Measurements from ENCODE around the gene DIP2C. TPM values are rescaled to one million over a fixed set of nuclear protein-coding genes. Genes with fewer than 3 reads are reported as not detected.
"Not testable (repeated sequence)": the region's sequence is repeated elsewhere in the genome, so short reads cannot be mapped to it uniquely, and the experiment has no call there.

The DIP2C gene
- total and polyA plus RNA-seq, 7 experiments from 2014 or later, result 1.1 to 8.7 (median 4.5) TPM

DNA sequence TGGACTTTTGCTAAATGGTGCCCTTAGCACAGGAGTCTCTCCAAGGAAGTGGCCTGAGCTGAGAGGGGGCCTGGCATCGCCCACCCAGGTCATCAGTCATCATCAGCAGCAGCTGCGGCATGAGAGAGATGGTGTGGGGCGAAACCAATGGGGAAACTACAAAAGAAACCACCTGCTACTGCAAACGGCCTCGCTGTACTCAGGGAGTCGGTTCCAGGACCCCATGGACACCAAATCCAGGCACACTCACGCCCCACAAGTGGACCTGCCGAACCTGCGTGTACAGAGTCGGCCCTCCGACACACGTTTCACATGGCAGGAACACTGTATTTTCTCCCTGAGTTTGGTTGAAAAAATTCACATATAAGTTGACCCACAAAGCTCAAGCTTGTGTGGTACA is 37.8 kb downstream of the DIP2C start:
- Histone ChIP-seq H3K9me3 (ENCODE audit: control insufficient read depth in 2 of 3, low read length in 3 of 3) (no peaks in the 10 kb centered on the region), H3K27me3 (ENCODE audit: control insufficient read depth in 2 of 2, insufficient read depth in 2 of 2, low read length in 2 of 2) (no peaks in the 10 kb centered on the region), H3K4me1 (ENCODE audit: control insufficient read depth in 2 of 2, insufficient read depth in 2 of 2, low read length in 2 of 2) (no peaks in the 10 kb centered on the region), H3K36me3 (ENCODE audit: control insufficient read depth in 2 of 3, insufficient read depth in 3 of 3, low read length in 3 of 3) (no peaks in the 10 kb centered on the region), H3K4me3 (ENCODE audit: low read length) (no peak overlapping the region), H3K27ac (ENCODE audit: low read depth, low read length) (no peak overlapping the region)
- POLR2A ChIA-PET, result no interaction called here
- no peak overlapping the region for H3K27ac Mint-ChIP-seq
- DNase-seq (no peak), ATAC-seq (no peak)
- no peak overlapping the region for H3K4me3 Mint-ChIP-seq
- H3K4me1 Mint-ChIP-seq, result no peaks in the 10 kb centered on the region
- peaks cover 0 to 8% (median 5%) of the 10 kb centered on the region in 5 donors for H3K27me3 Mint-ChIP-seq
- H3K9me3 Mint-ChIP-seq, result no peaks in the 10 kb centered on the region
- no peaks in the 10 kb centered on the region for H3K36me3 Mint-ChIP-seq
- CTCF ChIA-PET, result no interaction called here
- intact Hi-C loops (cut with micrococcal nuclease), result no loop called here

DNA sequence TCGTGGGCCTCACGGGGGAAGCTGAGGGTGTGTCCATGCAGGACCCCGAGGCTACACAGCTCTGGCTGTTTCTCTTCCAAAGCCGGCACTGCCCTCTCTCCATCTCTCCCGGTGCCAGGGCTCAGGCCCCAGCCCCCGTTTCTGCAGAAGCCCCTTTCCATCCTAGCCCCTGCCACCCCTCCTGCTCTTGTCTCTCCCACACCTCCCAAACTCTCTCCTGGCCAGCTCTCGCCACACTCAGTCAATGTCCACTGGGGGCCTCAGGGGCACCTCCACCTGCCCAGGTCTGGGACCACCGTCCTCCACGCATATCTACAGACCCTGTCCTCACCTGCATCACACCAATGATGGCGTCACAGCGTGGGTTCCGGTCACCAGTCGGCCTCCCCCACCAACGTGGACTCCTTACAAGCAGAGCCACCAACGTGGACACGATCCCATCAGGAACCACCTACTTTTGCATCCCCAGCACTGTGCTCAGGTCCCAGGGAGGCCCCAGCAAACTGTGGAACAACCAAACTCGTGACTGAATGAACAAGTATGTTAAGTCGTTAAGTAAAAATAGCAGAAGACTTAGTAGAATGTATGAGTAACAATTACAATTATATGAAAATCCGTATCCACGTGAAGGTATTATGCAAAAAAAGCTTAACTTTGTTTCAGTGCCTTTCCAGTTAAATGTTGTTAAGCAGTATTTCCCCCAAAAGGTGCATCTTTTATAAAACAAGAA is 38.4 kb downstream of the DIP2C start:
- intact Hi-C loops (cut with micrococcal nuclease), result no loop called here
- Histone ChIP-seq H3K36me3 (ENCODE audit: control insufficient read depth in 2 of 3, insufficient read depth in 3 of 3, low read length in 3 of 3) (no peaks in the 10 kb centered on the region), H3K27ac (ENCODE audit: low read depth, low read length) (no peak overlapping the region), H3K4me3 (ENCODE audit: low read length) (no peak overlapping the region), H3K4me1 (ENCODE audit: control insufficient read depth in 2 of 2, insufficient read depth in 2 of 2, low read length in 2 of 2) (no peaks in the 10 kb centered on the region), H3K27me3 (ENCODE audit: control insufficient read depth in 2 of 2, insufficient read depth in 2 of 2, low read length in 2 of 2) (no peaks in the 10 kb centered on the region), H3K9me3 (ENCODE audit: control insufficient read depth in 2 of 3, low read length in 3 of 3) (no peaks in the 10 kb centered on the region)
- POLR2A ChIA-PET, result no interaction called here
- no peaks in the 10 kb centered on the region for H3K4me1 Mint-ChIP-seq
- H3K27ac Mint-ChIP-seq, result no peak overlapping the region
- peaks cover 0 to 8% (median 5%) of the 10 kb centered on the region in 5 donors for H3K27me3 Mint-ChIP-seq
- no peaks in the 10 kb centered on the region for H3K9me3 Mint-ChIP-seq
- DNase-seq (no peak), ATAC-seq (no peak)
- CTCF ChIA-PET, result no interaction called here
- no peak overlapping the region for H3K4me3 Mint-ChIP-seq
- no peaks in the 10 kb centered on the region for H3K36me3 Mint-ChIP-seq

DNA sequence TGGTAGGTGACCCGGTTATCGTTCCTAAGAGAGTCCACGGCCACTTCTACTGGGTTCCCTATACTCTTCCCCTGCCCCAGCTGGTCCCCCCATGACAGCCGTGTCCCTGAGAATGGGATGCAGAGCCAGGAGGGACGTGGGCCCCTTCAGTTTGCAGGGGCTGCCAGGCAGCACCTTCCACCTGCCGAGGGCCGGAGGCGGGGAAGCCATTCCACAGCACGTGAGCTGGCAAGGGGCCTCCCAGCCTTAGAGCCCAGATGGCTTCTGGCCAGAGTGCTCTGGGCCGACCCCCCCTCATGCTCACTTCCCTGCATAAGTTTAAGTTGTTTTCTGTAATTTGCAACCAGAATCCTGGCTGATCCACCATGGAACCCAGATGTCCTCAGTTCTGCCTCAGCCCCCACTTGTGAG is 39.0 kb downstream of the DIP2C start:
- ATAC-seq, result no peak
- H3K4me3 Mint-ChIP-seq, result no peak overlapping the region
- no peaks in the 10 kb centered on the region for H3K4me1 Mint-ChIP-seq
- H3K9me3 Mint-ChIP-seq, result no peaks in the 10 kb centered on the region
- DNase-seq, result no peak
- intact Hi-C loops (cut with micrococcal nuclease), result no loop called here
- no peaks in the 10 kb centered on the region for H3K27me3 ChIP-seq (ENCODE audit: control insufficient read depth in 2 of 2, insufficient read depth in 2 of 2, low read length in 2 of 2)
- no peaks in the 10 kb centered on the region for H3K9me3 ChIP-seq (ENCODE audit: control insufficient read depth in 2 of 3, low read length in 3 of 3)
- ChIA-PET CTCF (no interaction called here), POLR2A (no interaction called here)
- H3K4me3 ChIP-seq (ENCODE audit: low read length), result no peak overlapping the region
- H3K27ac ChIP-seq (ENCODE audit: low read depth, low read length), result no peak overlapping the region
- H3K36me3 Mint-ChIP-seq, result no peaks in the 10 kb centered on the region
- no peaks in the 10 kb centered on the region for H3K4me1 ChIP-seq (ENCODE audit: control insufficient read depth in 2 of 2, insufficient read depth in 2 of 2, low read length in 2 of 2)
- no peak overlapping the region for H3K27ac Mint-ChIP-seq
- no peaks in the 10 kb centered on the region for H3K36me3 ChIP-seq (ENCODE audit: control insufficient read depth in 2 of 3, insufficient read depth in 3 of 3, low read length in 3 of 3)
- H3K27me3 Mint-ChIP-seq, result peaks cover 0 to 8% (median 5%) of the 10 kb centered on the region in 5 donors

DNA sequence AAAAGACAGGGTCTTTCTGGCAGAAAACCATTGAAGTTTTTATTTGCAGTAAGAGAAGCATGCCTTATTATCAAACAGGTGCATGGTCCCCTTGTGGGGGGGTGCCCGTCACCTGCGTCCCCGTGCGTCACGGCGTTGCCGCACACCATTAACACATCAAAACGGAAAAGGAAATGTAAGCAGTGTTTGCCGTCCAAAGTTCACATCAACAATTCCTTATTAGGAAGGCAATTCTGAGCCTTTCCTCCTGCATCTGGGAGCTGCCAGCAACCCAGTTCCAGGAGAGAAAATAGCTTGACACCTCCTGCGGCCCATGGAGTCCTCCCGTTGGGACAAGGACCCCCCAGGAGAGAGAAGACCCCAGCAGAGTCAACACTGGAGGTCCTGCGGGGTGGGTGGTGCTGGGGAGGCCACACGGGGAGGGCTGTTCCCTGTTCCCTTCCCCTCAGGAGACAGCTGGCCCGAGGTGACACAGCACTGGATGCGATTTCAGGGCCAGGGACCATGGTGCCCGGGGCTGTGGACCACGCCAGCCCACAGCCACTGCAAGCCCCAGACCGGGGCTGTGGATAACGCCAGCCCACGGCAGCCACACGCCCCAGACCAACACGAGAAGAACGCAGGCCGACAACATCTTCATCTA is 39.5 kb downstream of the DIP2C start:
- no peak overlapping the region for H3K27ac ChIP-seq (ENCODE audit: low read depth, low read length)
- CTCF ChIA-PET, result no interaction called here
- DNase-seq (no peak), ATAC-seq (no peak)
- H3K4me3 ChIP-seq (ENCODE audit: low read length), result no peak overlapping the region
- no peaks in the 10 kb centered on the region for H3K36me3 ChIP-seq (ENCODE audit: control insufficient read depth in 2 of 3, insufficient read depth in 3 of 3, low read length in 3 of 3)
- H3K4me3 Mint-ChIP-seq, result no peak overlapping the region
- H3K9me3 Mint-ChIP-seq, result peaks cover 0 to under 1% (median 0%) of the 10 kb centered on the region in 11 donors
- H3K27me3 Mint-ChIP-seq, result peaks cover 0 to 8% (median 5%) of the 10 kb centered on the region in 5 donors
- H3K9me3 ChIP-seq (ENCODE audit: control insufficient read depth in 2 of 3, low read length in 3 of 3), result no peaks in the 10 kb centered on the region
- intact Hi-C loops (cut with micrococcal nuclease), result no loop called here
- H3K27ac Mint-ChIP-seq, result no peak overlapping the region
- POLR2A ChIA-PET, result no interaction called here
- no peaks in the 10 kb centered on the region for H3K27me3 ChIP-seq (ENCODE audit: control insufficient read depth in 2 of 2, insufficient read depth in 2 of 2, low read length in 2 of 2)
- H3K4me1 Mint-ChIP-seq, result no peaks in the 10 kb centered on the region
- H3K4me1 ChIP-seq (ENCODE audit: control insufficient read depth in 2 of 2, insufficient read depth in 2 of 2, low read length in 2 of 2), result no peaks in the 10 kb centered on the region
- no peaks in the 10 kb centered on the region for H3K36me3 Mint-ChIP-seq

DNA sequence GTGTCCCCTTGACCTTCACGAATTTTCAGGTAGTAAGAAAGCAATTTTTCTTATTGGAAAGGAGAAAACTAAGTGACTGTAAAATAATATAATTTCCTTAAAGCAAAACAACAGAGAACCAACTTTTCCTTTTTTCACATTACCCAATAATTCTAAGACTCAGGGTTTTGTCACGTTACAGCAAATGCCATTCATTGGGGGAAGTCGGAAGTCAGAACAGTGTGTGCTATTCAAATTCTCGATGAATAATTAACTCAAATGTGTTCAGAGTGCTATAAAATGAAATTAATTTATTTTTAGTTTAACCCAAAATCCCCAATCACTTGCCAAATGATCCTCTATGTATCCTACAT is 40.0 kb downstream of the DIP2C start:
- Histone ChIP-seq H3K4me1 (ENCODE audit: control insufficient read depth in 2 of 2, insufficient read depth in 2 of 2, low read length in 2 of 2) (no peaks in the 10 kb centered on the region), H3K27ac (ENCODE audit: low read depth, low read length) (no peak overlapping the region), H3K27me3 (ENCODE audit: control insufficient read depth in 2 of 2, insufficient read depth in 2 of 2, low read length in 2 of 2) (no peaks in the 10 kb centered on the region), H3K36me3 (ENCODE audit: control insufficient read depth in 2 of 3, insufficient read depth in 3 of 3, low read length in 3 of 3) (no peaks in the 10 kb centered on the region), H3K4me3 (ENCODE audit: low read length) (no peak overlapping the region), H3K9me3 (ENCODE audit: control insufficient read depth in 2 of 3, low read length in 3 of 3) (no peaks in the 10 kb centered on the region)
- DNase-seq (no peak), ATAC-seq (no peak)
- Mint-ChIP-seq H3K27me3 (peaks cover 0 to 10% (median 5%) of the 10 kb centered on the region in 5 donors), H3K4me3 (no peak overlapping the region), H3K4me1 (no peaks in the 10 kb centered on the region), H3K27ac (no peak overlapping the region), H3K36me3 (peaks cover 0 to 3% (median 0%) of the 10 kb centered on the region in 5 donors), H3K9me3 (peaks cover 0 to 5% (median 0%) of the 10 kb centered on the region in 11 donors)
- ChIA-PET CTCF (no interaction called here), POLR2A (no interaction called here)
- intact Hi-C loops (cut with micrococcal nuclease), result no loop called here

DNA sequence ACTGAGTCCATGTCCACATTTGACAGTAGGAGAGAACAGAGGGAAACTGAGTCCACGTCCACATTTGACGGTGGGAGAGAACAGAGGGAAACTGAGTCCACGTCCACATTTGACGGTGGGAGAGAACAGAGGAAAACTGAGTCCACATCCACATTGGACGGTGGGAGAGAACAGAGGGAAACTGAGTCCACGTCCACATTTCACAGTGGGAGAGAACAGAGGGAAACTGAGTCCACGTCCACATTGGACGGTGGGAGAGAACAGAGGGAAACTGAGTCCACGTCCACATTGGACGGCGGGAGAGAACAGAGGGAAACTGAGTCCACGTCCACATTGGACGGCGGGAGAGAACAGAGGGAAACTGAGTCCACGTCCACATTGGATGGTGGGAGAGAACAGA is 42.4 kb downstream of the DIP2C start:
- H3K9me3 Mint-ChIP-seq; H3K36me3 ChIP-seq (ENCODE audit: control insufficient read depth in 2 of 3, insufficient read depth in 3 of 3, low read length in 3 of 3); H3K4me3 ChIP-seq (ENCODE audit: low read length); H3K36me3 Mint-ChIP-seq; H3K27me3 Mint-ChIP-seq; intact Hi-C loops (cut with micrococcal nuclease); H3K27me3 ChIP-seq (ENCODE audit: control insufficient read depth in 2 of 2, insufficient read depth in 2 of 2, low read length in 2 of 2); DNase-seq; POLR2A ChIA-PET; CTCF ChIA-PET; H3K4me3 Mint-ChIP-seq; ATAC-seq; H3K9me3 ChIP-seq (ENCODE audit: control insufficient read depth in 2 of 3, low read length in 3 of 3); H3K4me1 Mint-ChIP-seq; H3K27ac Mint-ChIP-seq; H3K4me1 ChIP-seq (ENCODE audit: control insufficient read depth in 2 of 2, insufficient read depth in 2 of 2, low read length in 2 of 2); H3K27ac ChIP-seq (ENCODE audit: low read depth, low read length): not testable (repeated sequence)

DNA sequence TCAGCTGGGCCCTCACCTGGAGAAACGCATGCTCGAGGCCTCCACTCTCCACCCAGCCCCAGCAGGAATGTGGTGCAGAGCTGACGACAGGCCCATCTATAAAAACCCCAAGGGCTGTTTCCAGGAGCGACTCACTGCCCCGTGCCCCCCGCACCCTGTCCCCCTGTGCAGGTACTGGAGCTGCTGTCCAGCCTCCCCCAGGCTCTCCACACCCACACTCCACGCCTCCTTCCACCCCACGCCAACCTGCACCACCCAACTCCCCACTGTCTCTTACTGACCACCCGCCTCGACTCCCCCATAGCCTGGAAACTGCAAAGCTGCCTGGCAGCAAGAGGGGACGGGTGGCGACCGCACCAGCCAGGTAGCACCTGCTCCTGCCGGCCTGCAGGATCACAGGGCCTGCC is 43.3 kb downstream of the DIP2C start:
- H3K9me3 Mint-ChIP-seq, result peaks cover 0 to 6% (median 0%) of the 10 kb centered on the region in 11 donors
- peaks cover 0 to 3% (median 0%) of the 10 kb centered on the region in 5 donors for H3K36me3 Mint-ChIP-seq
- Histone ChIP-seq H3K9me3 (ENCODE audit: control insufficient read depth in 2 of 3, low read length in 3 of 3) (no peaks in the 10 kb centered on the region), H3K4me3 (ENCODE audit: low read length) (no peak overlapping the region), H3K27ac (ENCODE audit: low read depth, low read length) (no peak overlapping the region), H3K4me1 (ENCODE audit: control insufficient read depth in 2 of 2, insufficient read depth in 2 of 2, low read length in 2 of 2) (no peaks in the 10 kb centered on the region), H3K36me3 (ENCODE audit: control insufficient read depth in 2 of 3, insufficient read depth in 3 of 3, low read length in 3 of 3) (no peaks in the 10 kb centered on the region), H3K27me3 (ENCODE audit: control insufficient read depth in 2 of 2, insufficient read depth in 2 of 2, low read length in 2 of 2) (no peaks in the 10 kb centered on the region)
- H3K4me3 Mint-ChIP-seq, result no peak overlapping the region
- peaks cover 0 to 4% (median 0%) of the 10 kb centered on the region in 5 donors for H3K27me3 Mint-ChIP-seq
- intact Hi-C loops (cut with micrococcal nuclease), result no loop called here
- H3K4me1 Mint-ChIP-seq, result no peaks in the 10 kb centered on the region
- ATAC-seq, result no peak
- H3K27ac Mint-ChIP-seq, result no peak overlapping the region
- ChIA-PET POLR2A (no interaction called here), CTCF (interaction anchor here (0.6 kb wide), 1 partner anchor 1639 kb away, joined by 3 read pairs; no protein-coding TSS in a partner anchor)
- DNase-seq, result no peak
